HG03354 (cell line): ENCODE data around the gene RAB6A.

Experiments used
- ATAC-seq: cut with Tn5 transposase; IDR thresholded peaks from one replicate; pipeline ENCODE4 v1.9.1; 2021; ENCODE audit warnings: mild to moderate bottlenecking; ENCODE audit not compliant: unreplicated experiment, poor library complexity, severe bottlenecking

The RAB6A gene

GRCh38 chr11:73661035-73661628 is 99.7 kb downstream of the RAB6A start:
- ATAC-seq = peak; percentile 80

- ATAC-seq = no peak
These were observed 100.3 kb downstream of the RAB6A start for GRCh38 chr11:73660497-73661034.

GRCh38 chr11:73659961-73660360 is 100.9 kb downstream of the RAB6A start:
- ATAC-seq = no peak

GRCh38 chr11:73656985-73657384 is 103.9 kb downstream of the RAB6A start:
- no peak for ATAC-seq

GRCh38 chr11:73655686-73656085 is 105.2 kb downstream of the RAB6A start:
- no peak for ATAC-seq

GRCh38 chr11:73654482-73655021 is 106.3 kb downstream of the RAB6A start:
- no peak for ATAC-seq

GRCh38 chr11:73653996-73654395 is 106.9 kb downstream of the RAB6A start:
- ATAC-seq = no peak

- ATAC-seq = no peak
These were observed 107.9 kb downstream of the RAB6A start for GRCh38 chr11:73652856-73653559.

- ATAC-seq = no peak
These were observed 108.7 kb downstream of the RAB6A start for GRCh38 chr11:73652046-73652730.

GRCh38 chr11:73651661-73652045 is 109.2 kb downstream of the RAB6A start:
- ATAC-seq = no peak

GRCh38 chr11:73651252-73651651 is 109.6 kb downstream of the RAB6A start:
- no peak for ATAC-seq

- ATAC-seq = no peak
These were observed 110.5 kb downstream of the RAB6A start for GRCh38 chr11:73650400-73650799.

- no peak for ATAC-seq
These were observed 111.7 kb downstream of the RAB6A start for GRCh38 chr11:73649206-73649605.

- ATAC-seq = no peak
These were observed 112.3 kb downstream of the RAB6A start for GRCh38 chr11:73648571-73649046.

- no peak for ATAC-seq
These were observed 112.8 kb downstream of the RAB6A start for GRCh38 chr11:73648121-73648520.

- peak; percentile 83 for ATAC-seq
These were observed 113.3 kb downstream of the RAB6A start for GRCh38 chr11:73647459-73648100.

- no peak for ATAC-seq
These were observed 114.8 kb downstream of the RAB6A start, which contains the start of gene PLEKHB1 for GRCh38 chr11:73645972-73646631. Gene PLEKHB1, plus strand, starts transcription at chr11:73646581. Its CDS starts 28 bp downstream, at chr11:73646609.

- no peak for ATAC-seq
These were observed 115.5 kb downstream of the RAB6A start for GRCh38 chr11:73645121-73645969.
